BE2C (cell line): ENCODE results near the gene MAP2K7.

Source experiments
- DNase-seq: peaks from one replicate; pipeline ENCODE4 v3.0.0-alpha.2; 2020
- H3K27me3 ChIP-seq: fragments of 250-450 bp; sonication (Bioruptor Pico); 2 replicates; pipeline ENCODE4 v1.5.1; 2020; ENCODE audit warnings: mild to moderate bottlenecking
- H3K36me3 ChIP-seq: fragments of 250-450 bp; sonication (Bioruptor Pico); 2 replicates; pipeline ENCODE4 v1.5.1; 2020; ENCODE audit warnings: mild to moderate bottlenecking
- H3K4me1 ChIP-seq: fragments of 250-450 bp; sonication (Bioruptor Pico); 2 replicates; pipeline ENCODE4 v1.5.1; 2020
- H3K4me3 ChIP-seq: 2 replicates; pipeline ENCODE4 v1.5.1; 2011; ENCODE audit warnings: low read depth, low read length
- H3K9me3 ChIP-seq: fragments of 250-450 bp; sonication (Bioruptor Pico); 2 replicates; pipeline ENCODE4 v1.5.1; 2020
- CTCF ChIP-seq: IDR thresholded peaks from 2 replicates; pipeline ENCODE4 v1.5.1; 2012; ENCODE audit warnings: mild to moderate bottlenecking, low read depth, low read length

MAP2K7 gene

GRCh38 chr19:7898967-7899366 lies 4.7 kb upstream of the MAP2K7 start:
- H3K9me3 ChIP-seq = no peaks in the 10 kb centered on the region
- no peaks in the 10 kb centered on the region for H3K36me3 ChIP-seq
- H3K4me3 ChIP-seq = no peak overlapping the region
- no peaks in the 10 kb centered on the region for H3K4me1 ChIP-seq
- no peak for DNase-seq
- H3K27me3 ChIP-seq = no peaks in the 10 kb centered on the region
- TF ChIP-seq CTCF = no peak

DNA sequence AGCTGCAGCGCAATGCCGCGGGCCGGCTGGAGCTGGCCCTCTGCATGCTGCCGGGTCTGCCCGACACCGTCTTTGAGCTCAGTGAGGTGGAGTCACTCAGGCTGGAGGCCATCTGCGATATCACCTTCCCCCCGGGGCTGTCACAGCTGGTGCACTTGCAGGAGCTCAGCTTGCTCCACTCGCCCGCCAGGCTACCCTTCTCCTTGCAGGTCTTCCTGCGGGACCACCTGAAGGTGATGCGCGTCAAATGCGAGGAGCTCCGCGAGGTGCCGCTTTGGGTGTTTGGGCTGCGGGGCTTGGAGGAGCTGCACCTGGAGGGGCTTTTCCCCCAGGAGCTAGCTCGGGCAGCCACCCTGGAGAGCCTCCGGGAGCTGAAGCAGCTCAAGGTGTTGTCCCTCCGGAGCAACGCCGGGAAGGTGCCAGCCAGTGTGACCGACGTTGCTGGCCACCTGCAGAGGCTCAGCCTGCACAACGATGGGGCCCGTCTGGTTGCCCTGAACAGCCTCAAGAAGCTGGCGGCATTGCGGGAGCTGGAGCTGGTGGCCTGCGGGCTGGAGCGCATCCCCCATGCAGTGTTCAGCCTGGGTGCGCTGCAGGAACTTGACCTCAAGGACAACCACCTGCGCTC lies 3.8 kb upstream of the MAP2K7 start:
- DNase-seq = peak; percentile 7
- H3K27me3 ChIP-seq = no peaks in the 10 kb centered on the region
- H3K4me1 ChIP-seq = no peaks in the 10 kb centered on the region
- H3K4me3 ChIP-seq = no peak overlapping the region
- no peak for TF ChIP-seq CTCF
- no peaks in the 10 kb centered on the region for H3K36me3 ChIP-seq
- no peaks in the 10 kb centered on the region for H3K9me3 ChIP-seq

DNA sequence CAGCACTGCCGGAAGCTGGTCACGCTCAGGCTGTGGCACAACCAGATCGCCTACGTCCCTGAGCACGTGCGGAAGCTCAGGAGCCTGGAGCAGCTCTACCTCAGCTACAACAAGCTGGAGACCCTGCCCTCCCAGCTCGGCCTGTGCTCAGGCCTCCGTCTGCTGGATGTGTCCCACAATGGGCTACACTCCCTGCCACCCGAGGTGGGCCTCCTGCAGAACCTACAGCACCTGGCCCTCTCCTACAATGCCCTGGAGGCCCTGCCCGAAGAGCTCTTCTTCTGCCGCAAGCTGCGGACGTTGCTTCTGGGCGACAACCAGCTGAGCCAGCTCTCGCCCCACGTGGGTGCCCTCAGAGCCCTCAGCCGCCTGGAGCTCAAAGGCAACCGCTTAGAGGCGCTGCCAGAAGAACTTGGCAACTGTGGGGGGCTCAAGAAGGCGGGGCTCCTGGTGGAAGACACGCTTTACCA lies 3.2 kb upstream of the MAP2K7 start:
- no peak for TF ChIP-seq CTCF
- no peak for DNase-seq
- H3K4me3 ChIP-seq = no peak overlapping the region

GRCh38 chr19:7900931-7901330 lies 2.7 kb upstream of the MAP2K7 start:
- Histone ChIP-seq H3K4me3 (no peak overlapping the region), H3K4me1 (no peaks in the 10 kb centered on the region), H3K27me3 (no peaks in the 10 kb centered on the region), H3K9me3 (no peaks in the 10 kb centered on the region), H3K36me3 (peaks cover 2% of the 10 kb centered on the region)
- DNase-seq = no peak
- no peak for TF ChIP-seq CTCF

More for the DNA sequence above, 3.2 kb upstream of the MAP2K7 start:
- no peaks in the 10 kb centered on the region for H3K9me3 ChIP-seq
- H3K27me3 ChIP-seq = no peaks in the 10 kb centered on the region
- H3K36me3 ChIP-seq = no peaks in the 10 kb centered on the region
- H3K4me1 ChIP-seq = no peaks in the 10 kb centered on the region

- H3K4me3 ChIP-seq = no peak overlapping the region
- DNase-seq = no peak
These were observed 2.3 kb upstream of the MAP2K7 start for GRCh38 chr19:7901337-7901736.

More at GRCh38 chr19:7901337-7901736, 2.3 kb upstream of the MAP2K7 start:
- no peak for TF ChIP-seq CTCF
- Histone ChIP-seq H3K36me3 (peaks cover 5% of the 10 kb centered on the region), H3K27me3 (no peaks in the 10 kb centered on the region), H3K9me3 (no peaks in the 10 kb centered on the region), H3K4me1 (no peaks in the 10 kb centered on the region)
